ENCODE measurements around the gene MAPKAPK2. TPM values are rescaled to one million over a fixed set of nuclear protein-coding genes. Genes with fewer than 3 reads are reported as not detected.
A peak's percentile ranks its signal among the peaks of the same experiment; 100 is the strongest.

Gene MAPKAPK2
- total and polyA plus RNA-seq, 2 of the 13 experiments (the other 11 are each of a cell fraction or from before 2014, with no cell fraction given), result 16.6 to 34.0 TPM

DNA sequence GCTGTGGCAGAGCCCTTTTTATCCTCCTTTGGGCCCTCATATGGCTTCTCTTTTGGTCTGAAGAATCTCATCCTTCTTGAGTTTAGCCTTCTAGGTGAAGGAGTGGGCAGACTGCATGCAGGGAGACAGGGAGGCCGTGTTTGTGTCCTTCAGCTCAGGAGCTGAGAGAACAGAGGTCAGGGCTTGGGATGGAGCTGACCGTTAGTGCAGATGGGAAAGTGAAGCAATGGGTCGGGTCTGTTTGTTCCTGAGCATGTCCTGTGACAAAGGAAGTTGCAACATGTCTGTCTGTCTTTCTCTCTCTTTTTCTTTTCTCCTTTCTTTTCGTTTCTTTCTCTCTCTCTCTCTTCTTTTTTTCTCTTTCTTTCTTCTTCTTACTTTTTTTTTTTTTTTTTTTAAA is 14.9 kb downstream of the MAPKAPK2 start (continued):
- TF ChIP-seq CEBPB (IDR thresholded peaks at IDR 0.05; ENCODE audit: borderline replicate concordance, low read depth, low read length), result peak; percentile 98
- TF ChIP-seq AGO2 (optimal IDR thresholded peaks at IDR 0.05; ENCODE audit: low read depth, low read length), result no peak
- no peak for TF ChIP-seq NFE2L2 (IDR thresholded peaks at IDR 0.05; ENCODE audit: low read length)
- TF ChIP-seq, protein P1, sequence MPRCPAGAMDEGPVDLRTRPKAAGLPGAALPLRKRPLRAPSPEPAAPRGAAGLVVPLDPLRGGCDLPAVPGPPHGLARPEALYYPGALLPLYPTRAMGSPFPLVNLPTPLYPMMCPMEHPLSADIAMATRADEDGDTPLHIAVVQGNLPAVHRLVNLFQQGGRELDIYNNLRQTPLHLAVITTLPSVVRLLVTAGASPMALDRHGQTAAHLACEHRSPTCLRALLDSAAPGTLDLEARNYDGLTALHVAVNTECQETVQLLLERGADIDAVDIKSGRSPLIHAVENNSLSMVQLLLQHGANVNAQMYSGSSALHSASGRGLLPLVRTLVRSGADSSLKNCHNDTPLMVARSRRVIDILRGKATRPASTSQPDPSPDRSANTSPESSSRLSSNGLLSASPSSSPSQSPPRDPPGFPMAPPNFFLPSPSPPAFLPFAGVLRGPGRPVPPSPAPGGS (CRISPR knock-in tag; IDR thresholded peaks at IDR 0.05), result no peak
- TF ChIP-seq PHF5A (CRISPR knock-in tag; IDR thresholded peaks at IDR 0.05; ENCODE audit: low read depth, unreplicated experiment), result no peak
- no peak for TF ChIP-seq ZNF720 (CRISPR knock-in tag; IDR thresholded peaks at IDR 0.05)
- 0 out of 2 replicates have a peak, but pooled peaks have one; percentile 30 for TF ChIP-seq MIXL1 (CRISPR knock-in tag; IDR thresholded peaks at IDR 0.05)
- TF ChIP-seq NFIC (IDR thresholded peaks at IDR 0.05; ENCODE audit: low read length), result no peak
- no peak for TF ChIP-seq FOXA1 (IDR thresholded peaks at IDR 0.05)
- TF ChIP-seq FOXA1 (CRISPR knock-in tag; IDR thresholded peaks at IDR 0.05), result peak; percentile 52; the same call in 1 of the 2 replicates
- no peak for TF ChIP-seq NFRKB (IDR thresholded peaks at IDR 0.05)
- TF ChIP-seq SP4 (CRISPR knock-in tag; IDR thresholded peaks at IDR 0.05), result no peak
- TF ChIP-seq ZNF12 (CRISPR knock-in tag; IDR thresholded peaks at IDR 0.05), result no peak
- TF ChIP-seq, protein P2, sequence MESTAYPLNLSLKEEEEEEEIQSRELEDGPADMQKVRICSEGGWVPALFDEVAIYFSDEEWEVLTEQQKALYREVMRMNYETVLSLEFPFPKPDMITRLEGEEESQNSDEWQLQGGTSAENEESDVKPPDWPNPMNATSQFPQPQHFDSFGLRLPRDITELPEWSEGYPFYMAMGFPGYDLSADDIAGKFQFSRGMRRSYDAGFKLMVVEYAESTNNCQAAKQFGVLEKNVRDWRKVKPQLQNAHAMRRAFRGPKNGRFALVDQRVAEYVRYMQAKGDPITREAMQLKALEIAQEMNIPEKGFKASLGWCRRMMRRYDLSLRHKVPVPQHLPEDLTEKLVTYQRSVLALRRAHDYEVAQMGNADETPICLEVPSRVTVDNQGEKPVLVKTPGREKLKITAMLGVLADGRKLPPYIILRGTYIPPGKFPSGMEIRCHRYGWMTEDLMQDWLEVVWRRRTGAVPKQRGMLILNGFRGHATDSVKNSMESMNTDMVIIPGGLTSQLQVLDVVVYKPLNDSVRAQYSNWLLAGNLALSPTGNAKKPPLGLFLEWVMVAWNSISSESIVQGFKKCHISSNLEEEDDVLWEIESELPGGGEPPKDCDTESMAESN (CRISPR knock-in tag; conservative IDR thresholded peaks at IDR 0.05), result no peak
- no peak for TF ChIP-seq SMYD3 (CRISPR knock-in tag; IDR thresholded peaks at IDR 0.05)
- TF ChIP-seq, protein P3, sequence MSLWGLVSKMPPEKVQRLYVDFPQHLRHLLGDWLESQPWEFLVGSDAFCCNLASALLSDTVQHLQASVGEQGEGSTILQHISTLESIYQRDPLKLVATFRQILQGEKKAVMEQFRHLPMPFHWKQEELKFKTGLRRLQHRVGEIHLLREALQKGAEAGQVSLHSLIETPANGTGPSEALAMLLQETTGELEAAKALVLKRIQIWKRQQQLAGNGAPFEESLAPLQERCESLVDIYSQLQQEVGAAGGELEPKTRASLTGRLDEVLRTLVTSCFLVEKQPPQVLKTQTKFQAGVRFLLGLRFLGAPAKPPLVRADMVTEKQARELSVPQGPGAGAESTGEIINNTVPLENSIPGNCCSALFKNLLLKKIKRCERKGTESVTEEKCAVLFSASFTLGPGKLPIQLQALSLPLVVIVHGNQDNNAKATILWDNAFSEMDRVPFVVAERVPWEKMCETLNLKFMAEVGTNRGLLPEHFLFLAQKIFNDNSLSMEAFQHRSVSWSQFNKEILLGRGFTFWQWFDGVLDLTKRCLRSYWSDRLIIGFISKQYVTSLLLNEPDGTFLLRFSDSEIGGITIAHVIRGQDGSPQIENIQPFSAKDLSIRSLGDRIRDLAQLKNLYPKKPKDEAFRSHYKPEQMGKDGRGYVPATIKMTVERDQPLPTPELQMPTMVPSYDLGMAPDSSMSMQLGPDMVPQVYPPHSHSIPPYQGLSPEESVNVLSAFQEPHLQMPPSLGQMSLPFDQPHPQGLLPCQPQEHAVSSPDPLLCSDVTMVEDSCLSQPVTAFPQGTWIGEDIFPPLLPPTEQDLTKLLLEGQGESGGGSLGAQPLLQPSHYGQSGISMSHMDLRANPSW (CRISPR knock-in tag; IDR thresholded peaks at IDR 0.05; ENCODE audit: borderline replicate concordance), result no peak
- TF ChIP-seq ZSCAN9 (CRISPR knock-in tag; IDR thresholded peaks at IDR 0.05; ENCODE audit: borderline replicate concordance), result no peak
- TF ChIP-seq PITX1 (CRISPR knock-in tag; IDR thresholded peaks at IDR 0.05), result no peak
- TF ChIP-seq ZNF44 (CRISPR knock-in tag; IDR thresholded peaks at IDR 0.05), result no peak
- TF ChIP-seq FOXP1 (IDR thresholded peaks at IDR 0.05), result peak; percentile 29; the same call in 1 of the 2 replicates
- peak; percentile 24; the same call in 1 of the 2 replicates for TF ChIP-seq FOXP1 (CRISPR knock-in tag; IDR thresholded peaks at IDR 0.05)
- TF ChIP-seq ZNF484 (CRISPR knock-in tag; IDR thresholded peaks at IDR 0.05; ENCODE audit: borderline replicate concordance, low read depth), result no peak
- no peak for TF ChIP-seq RNF2 (conservative IDR thresholded peaks at IDR 0.05; ENCODE audit: low read depth)
- TF ChIP-seq ZNF430 (CRISPR knock-in tag; IDR thresholded peaks at IDR 0.05), result no peak
- TF ChIP-seq ZNF136 (CRISPR knock-in tag; IDR thresholded peaks at IDR 0.05; ENCODE audit: low read depth), result no peak
- TF ChIP-seq RXRB (CRISPR knock-in tag; IDR thresholded peaks at IDR 0.05; ENCODE audit: borderline replicate concordance), result peak; percentile 59
- TF ChIP-seq NCOA2 (CRISPR knock-in tag; IDR thresholded peaks at IDR 0.05), result peak; percentile 64
- 0 out of 2 replicates have a peak, but pooled peaks have one; percentile 4 for TF ChIP-seq SMC3 (IDR thresholded peaks at IDR 0.05; ENCODE audit: low read length)
- peak; percentile 31 for TF ChIP-seq TEAD3 (CRISPR knock-in tag; optimal IDR thresholded peaks at IDR 0.05; ENCODE audit: borderline replicate concordance)
